PC-3 (cell line): ENCODE measurements around the gene ST3GAL4.

ENCODE experiments used
- EZH2phosphoT487 ChIP-seq: fragments of 300-600 bp; sonication (generic); IDR thresholded peaks from 2 replicates; pipeline ENCODE4 v1.6.1; 2018; ENCODE audit warnings: mild to moderate bottlenecking, antibody characterized with exemption, low read length, borderline replicate concordance
- TF ChIP-seq, protein P1 (sequence below): fragments of 300-600 bp; sonication (generic); conservative IDR thresholded peaks from 2 replicates; pipeline ENCODE4 v1.5.1; 2017; ENCODE audit warnings: antibody characterized with exemption, low read depth, mild to moderate bottlenecking, low read length

DNA sequence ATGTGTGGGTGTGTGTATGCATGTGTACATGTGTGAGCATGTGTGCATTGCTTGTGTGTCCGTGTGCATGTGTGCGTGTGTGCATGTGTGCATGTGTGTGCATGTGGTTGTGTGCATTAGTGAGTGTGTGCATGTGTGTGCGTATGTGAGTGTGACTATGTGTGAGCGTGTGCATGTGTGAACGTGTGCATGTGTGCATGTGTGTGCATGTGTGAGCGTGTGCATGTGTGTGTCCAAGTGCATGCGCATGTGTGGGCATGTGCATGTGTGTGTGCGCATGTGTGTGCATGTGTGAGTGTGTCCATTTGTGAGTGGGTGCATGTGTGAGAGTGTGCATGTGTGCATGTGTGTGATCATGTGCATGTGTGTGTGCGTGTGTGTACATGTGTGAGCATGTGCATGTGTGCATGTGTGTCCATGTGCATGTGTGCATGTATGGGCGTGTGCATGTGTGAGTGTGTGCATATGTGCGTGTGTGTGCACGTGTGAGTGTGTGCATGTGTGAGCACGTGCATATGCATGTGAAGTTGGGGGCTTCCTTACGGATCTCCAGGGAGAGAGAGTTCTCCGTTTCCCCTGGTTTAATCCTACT lies 95.8 kb downstream of the ST3GAL4 start:
- no peak for TF ChIP-seq EZH2phosphoT487
- TF ChIP-seq, protein P1, sequence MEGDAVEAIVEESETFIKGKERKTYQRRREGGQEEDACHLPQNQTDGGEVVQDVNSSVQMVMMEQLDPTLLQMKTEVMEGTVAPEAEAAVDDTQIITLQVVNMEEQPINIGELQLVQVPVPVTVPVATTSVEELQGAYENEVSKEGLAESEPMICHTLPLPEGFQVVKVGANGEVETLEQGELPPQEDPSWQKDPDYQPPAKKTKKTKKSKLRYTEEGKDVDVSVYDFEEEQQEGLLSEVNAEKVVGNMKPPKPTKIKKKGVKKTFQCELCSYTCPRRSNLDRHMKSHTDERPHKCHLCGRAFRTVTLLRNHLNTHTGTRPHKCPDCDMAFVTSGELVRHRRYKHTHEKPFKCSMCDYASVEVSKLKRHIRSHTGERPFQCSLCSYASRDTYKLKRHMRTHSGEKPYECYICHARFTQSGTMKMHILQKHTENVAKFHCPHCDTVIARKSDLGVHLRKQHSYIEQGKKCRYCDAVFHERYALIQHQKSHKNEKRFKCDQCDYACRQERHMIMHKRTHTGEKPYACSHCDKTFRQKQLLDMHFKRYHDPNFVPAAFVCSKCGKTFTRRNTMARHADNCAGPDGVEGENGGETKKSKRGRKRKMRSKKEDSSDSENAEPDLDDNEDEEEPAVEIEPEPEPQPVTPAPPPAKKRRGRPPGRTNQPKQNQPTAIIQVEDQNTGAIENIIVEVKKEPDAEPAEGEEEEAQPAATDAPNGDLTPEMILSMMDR: no peak
